HG02943 (cell line): Measurements from ENCODE around the gene THOC5.
"Not testable (repeated sequence)": the region's sequence is repeated elsewhere in the genome, so short reads cannot be mapped to it uniquely, and the experiment has no call there.

Experiments
- ATAC-seq: cut with Tn5 transposase; IDR thresholded peaks from one replicate; pipeline ENCODE4 v1.9.1; 2021; ENCODE audit warnings: mild to moderate bottlenecking, low read depth, moderate library complexity; ENCODE audit not compliant: unreplicated experiment

THOC5 gene

GRCh38 chr22:29553351-29554224 lies at the start of gene THOC5:
THOC5 (minus strand) TSS chr22:29553757; CDS start chr22:29549147, 4,610 bp downstream.
- peak; percentile 75 for ATAC-seq

DNA sequence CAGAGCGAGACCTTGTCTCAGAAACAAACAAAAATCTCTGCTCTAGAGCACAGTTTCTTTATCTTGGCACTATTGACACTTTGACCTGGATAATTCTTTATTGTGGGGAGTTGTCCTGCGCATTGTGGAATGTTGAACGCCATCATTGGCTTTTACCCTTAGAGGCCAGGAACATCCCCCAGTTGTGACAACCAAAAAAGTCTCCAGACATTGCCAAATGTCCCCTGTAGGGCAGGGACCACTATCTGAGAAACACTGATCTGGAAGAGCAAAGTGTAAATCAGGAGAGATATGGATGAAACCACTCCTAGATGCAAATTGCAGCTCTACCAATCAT lies 45.1 kb upstream of the THOC5 start:
- ATAC-seq: no peak

DNA sequence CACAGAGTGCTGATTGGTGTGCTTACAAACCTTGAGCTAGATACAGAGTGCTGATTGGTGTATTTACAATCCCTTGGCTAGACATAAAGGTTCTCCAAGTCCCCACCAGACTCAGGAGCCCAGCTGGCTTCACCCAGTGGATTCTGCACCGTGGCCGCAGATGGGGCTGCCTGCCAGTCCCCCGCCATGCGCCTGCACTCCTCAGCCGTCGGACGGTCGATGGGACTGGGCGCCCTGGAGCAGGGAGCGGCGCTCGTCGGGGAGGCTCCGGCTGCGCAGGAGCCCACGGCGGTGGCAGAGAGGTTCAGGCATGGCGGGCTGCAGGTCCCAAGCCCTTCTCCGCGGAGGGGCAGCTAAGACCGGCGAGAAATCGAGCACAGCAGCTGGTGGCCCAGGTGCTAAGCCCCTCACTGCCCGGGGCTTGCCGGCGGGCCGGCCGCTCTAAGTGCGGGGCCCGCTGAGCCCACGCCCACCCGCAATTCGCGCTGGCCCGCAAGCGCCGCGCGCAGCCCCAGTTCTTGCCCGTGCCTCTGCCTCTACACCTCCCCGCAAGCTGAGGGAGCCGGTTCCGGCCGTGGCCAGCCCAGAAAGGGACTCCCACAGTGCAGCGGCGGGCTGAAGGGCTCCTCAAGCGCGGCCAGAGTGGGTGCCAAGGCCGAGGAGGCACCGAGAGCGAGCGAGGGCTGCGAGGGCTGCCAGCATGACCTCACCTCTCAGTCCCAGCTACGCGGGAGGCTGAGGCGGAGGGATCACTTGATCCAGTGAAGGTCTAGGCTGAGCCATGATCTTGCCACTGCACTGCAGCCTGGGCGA lies 44.5 kb upstream of the THOC5 start:
- ATAC-seq: not testable (repeated sequence)

DNA sequence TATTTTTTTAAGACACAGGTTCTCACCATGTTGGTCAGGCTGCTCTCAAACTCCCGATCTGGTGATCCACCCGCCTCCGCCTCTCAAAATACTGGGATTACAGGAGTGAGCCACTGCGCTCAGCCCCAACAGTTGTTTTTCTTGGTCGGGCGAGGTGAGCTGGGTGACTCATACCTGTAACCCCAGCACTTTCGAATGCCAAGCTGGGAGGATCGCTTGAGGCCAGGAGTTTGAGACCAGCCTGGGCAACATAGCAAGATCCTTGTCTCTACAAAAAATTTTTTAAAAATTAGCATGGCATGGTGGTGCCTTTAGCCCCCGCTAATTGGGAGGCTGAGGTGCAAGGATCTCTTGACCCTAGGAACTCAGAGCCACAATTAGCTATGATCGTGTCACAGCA lies 42.9 kb upstream of the THOC5 start:
- ATAC-seq: no peak

DNA sequence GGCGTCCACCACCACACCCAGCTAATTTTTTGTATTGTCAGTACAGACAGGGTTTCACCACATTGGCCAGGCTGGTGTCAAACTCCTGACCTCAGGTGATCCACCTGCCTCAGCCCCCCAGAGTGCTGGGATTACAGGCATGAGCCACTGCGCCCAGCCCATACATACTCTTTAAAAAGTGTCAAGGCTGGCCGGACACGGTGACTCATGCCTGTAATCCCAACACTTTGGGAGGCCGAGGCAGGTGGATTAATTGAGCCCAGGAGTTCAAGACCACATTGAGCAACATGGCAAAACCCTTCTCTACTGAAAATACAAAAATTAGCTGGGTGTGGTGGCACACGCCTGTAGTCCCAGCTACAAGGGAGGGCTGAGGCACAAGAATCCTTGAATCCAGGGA lies 40.9 kb upstream of the THOC5 start:
- ATAC-seq: not testable (repeated sequence)

DNA sequence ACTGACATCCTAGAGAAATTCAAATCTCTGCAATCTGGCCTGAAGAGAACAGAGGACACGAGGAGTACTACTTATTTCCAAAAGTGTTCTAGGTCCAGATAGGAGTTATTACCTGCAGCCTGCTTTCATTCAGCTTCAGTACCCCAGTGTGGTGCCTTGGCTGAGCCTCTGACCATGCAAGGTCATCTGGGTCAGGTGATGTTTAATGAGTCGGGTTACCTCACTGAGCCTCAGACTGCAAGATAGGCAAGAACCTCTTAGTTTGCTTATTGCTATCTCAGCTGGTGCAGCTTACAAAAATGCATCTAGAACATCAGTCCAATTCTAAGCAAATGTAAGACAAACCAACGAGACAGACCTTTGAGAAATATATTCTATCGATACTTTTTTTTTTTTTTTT lies 40.4 kb upstream of the THOC5 start:
- no peak for ATAC-seq

- no peak for ATAC-seq
Measured at GRCh38 chr22:29587938-29588699, 34.6 kb upstream of the THOC5 start.

- not testable (repeated sequence) for ATAC-seq
Measured at GRCh38 chr22:29586193-29586705, 32.7 kb upstream of the THOC5 start.

- no peak for ATAC-seq
Measured at GRCh38 chr22:29584975-29585374, 31.4 kb upstream of the THOC5 start.

DNA sequence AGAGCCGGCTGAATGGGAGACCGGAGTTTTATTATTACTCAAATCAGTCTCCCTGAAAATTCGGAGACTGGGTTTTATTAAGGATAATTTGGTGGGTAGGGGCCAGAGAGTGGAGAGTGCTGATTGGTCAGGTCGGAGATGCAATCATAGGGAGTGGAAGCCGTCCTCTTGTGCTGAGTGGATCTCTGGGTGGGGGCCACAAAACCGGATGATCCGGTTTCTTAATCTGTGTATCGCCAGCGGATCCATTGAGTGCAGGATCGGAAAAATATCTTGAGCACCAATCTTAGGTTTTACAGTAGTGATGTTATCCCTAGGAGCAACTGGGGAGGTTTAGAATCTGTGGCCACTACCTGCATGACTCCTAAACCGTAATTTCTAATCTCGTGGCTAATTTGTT lies 28.2 kb upstream of the THOC5 start:
- no peak for ATAC-seq

DNA sequence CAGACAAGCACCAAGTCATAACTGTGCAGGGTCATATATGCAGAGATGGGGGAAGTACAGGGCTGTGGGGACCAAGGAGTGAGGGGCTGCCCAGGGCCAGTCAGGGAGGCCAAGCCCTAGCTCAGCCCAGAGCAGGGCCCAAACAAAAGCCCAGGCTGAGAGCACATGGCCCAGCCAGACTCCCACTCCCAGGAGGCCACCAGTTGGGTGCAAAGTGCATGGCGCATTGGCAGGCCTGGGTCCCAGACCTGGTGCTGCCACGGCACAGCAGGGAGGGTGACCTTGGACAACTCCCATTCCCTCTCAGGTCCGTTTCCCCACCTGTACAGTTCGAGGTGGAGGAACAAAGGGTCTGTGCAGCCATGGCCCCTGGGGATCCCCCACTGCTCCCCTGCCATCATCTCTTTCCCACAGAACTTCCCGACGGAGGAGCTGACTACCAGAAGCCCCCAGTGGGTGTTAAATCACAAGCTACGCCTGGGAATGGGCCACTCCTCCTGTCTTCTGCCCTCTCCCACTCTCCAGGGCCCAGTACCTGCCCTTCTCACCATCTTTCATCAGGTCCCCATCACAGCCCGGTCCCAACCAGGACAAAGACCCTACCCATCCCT lies 26.7 kb upstream of the THOC5 start:
- no peak for ATAC-seq

- ATAC-seq: no peak
Measured at GRCh38 chr22:29578462-29579200, 25.1 kb upstream of the THOC5 start.

- ATAC-seq: no peak
Measured at GRCh38 chr22:29574762-29575450, 21.3 kb upstream of the THOC5 start.

DNA sequence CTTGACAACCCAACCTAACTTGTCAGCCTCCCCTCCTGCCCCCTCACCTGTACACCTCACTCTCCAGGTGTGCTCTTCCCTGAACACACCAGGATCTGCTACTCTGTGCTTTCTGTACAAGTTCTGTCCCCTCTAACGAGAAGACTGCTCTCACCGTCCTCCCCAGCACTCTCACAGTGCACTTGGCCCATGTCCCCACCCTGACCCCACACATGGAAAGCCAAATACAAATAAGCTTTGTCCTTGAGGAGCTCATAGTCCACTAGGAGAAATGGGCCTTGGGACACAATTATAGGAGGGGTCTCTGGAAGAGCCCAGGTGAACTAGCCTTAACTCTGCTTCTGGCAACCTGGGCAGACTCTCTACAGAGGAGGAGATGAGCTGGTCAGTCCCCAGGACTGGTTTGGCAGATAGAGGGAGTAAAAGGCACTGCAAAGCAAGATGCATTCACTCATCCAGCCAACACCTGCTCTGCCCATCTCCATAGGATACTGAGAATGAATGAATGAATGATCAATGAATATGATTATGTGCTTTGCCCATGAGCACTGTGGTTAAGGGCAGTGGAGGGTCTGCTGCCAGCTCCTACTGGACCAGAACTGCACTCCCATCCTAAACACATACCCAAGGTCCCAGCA lies 17.5 kb upstream of the THOC5 start:
- no peak for ATAC-seq

DNA sequence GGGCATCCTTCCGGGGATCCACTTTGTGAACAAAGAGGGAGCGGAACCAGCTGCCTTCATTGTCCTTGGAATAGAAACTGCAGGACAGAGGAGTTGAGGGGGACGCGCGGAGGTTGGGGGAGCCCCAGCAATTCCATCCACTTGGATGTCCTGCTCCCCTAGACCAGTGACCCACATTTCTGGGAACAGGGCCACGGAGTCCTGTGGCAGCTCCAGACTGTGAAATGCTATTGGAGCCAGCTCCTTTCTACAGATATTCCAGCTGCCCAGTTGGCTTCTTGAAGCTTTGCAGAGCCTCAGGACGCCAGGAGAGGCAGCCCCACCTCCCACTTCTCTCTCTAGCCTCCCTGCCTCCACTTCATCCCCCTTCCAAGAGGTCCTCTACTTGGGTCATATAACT lies 16.9 kb upstream of the THOC5 start:
- ATAC-seq: no peak

- no peak for ATAC-seq
Measured at GRCh38 chr22:29569011-29569678, 15.6 kb upstream of the THOC5 start.

GRCh38 chr22:29567338-29567737 lies 13.8 kb upstream of the THOC5 start:
- ATAC-seq: no peak

DNA sequence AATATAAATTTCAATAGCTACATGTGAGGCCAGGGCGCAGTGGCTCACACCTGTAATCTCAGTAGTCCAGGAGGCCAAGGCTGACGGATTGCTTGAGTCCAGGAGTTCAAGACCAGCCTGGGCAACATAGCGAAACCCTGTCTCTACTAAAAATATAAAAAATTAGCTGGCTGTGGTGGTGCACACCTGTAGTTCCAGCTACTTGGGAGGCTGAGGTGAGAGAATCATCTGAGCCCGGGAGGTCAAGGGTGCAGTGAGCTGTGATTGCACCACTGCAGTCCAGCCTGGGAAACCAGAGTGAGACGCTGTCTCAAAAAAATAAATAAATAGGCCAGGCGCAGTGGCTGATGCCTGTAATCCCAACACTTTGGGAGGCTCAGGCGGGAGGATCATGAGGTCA lies 13.0 kb upstream of the THOC5 start:
- ATAC-seq: not testable (repeated sequence)
